Type B pancreatic cell (in vitro differentiated cells): ENCODE measurements around the gene SLC29A1. TPM values are rescaled to one million over a fixed set of nuclear protein-coding genes. Genes with fewer than 3 reads are reported as not detected.

Experiments used
- DNase-seq: peaks from one replicate; pipeline ENCODE4 v3.0.0; 2021; ENCODE audit warnings: mixed read lengths; ENCODE audit not compliant: unreplicated experiment; ENCODE audit errors: extremely low spot score
- H3K27ac Mint-ChIP-seq: 2 replicates; pipeline ENCODE4 v1.8.0; 2021; ENCODE audit warnings: mild to moderate bottlenecking, mixed read lengths
- H3K27me3 Mint-ChIP-seq: 2 replicates; pipeline ENCODE4 v1.8.0; 2021; ENCODE audit warnings: mixed read lengths
- H3K36me3 Mint-ChIP-seq: 2 replicates; pipeline ENCODE4 v1.8.0; 2021; ENCODE audit warnings: mixed read lengths
- H3K4me1 Mint-ChIP-seq: one replicate; pipeline ENCODE4 v1.8.0; 2021; ENCODE audit warnings: mixed read lengths; ENCODE audit not compliant: unreplicated experiment
- H3K4me3 Mint-ChIP-seq: 2 replicates; pipeline ENCODE4 v1.8.0; 2021; ENCODE audit warnings: mild to moderate bottlenecking, mixed read lengths
- H3K9me3 Mint-ChIP-seq: 2 replicates; pipeline ENCODE4 v1.8.0; 2021; ENCODE audit warnings: mixed read lengths
- CTCF ChIP-seq: fragments of 200-600 bp; sonication (generic); conservative IDR thresholded peaks from 2 replicates; pipeline ENCODE4 v1.5.0; 2021; ENCODE audit warnings: antibody characterized with exemption, mild to moderate bottlenecking
- long read RNA-seq: library from polyadenylated mRNA; unstranded; transcript quantifications from one replicate; pipeline ENCODE4 v2.0.0, GENCODE V29; 2020
- total RNA-seq: library from RNA; stranded (reverse); gene quantifications from 2 replicates; pipeline ENCODE4 v1.2.1, GENCODE V29; 2021; ENCODE audit warnings: low replicate concordance

SLC29A1 gene
- total RNA-seq: 33.6 and 50.9 TPM in 2 replicates
- long read RNA-seq, transcript SLC29A1-209 (13 exons, 2,318 nt): minor isoform, 30 of 159 reads
- long read RNA-seq, transcript SLC29A1-206 (13 exons, 2,183 nt): major isoform, 50 of 159 reads
- long read RNA-seq, partial matches to known transcripts: 16 of 159 reads
- long read RNA-seq, other reads (novel, unspliced or antisense): 56 of 159 reads

- peak within 1 kb of the TSS; percentile 86 for H3K4me3 Mint-ChIP-seq
These were observed at the start of gene SLC29A1 for GRCh38 chr6:44223319-44224028. Gene SLC29A1 (plus strand): TSS chr6:44223595. CDS start chr6:44227314, 3,719 bp downstream.

GRCh38 chr6:44176130-44176761 is 47.1 kb upstream of the SLC29A1 start:
- Mint-ChIP-seq H3K27me3 (peaks cover 6% of the 10 kb centered on the region), H3K9me3 (no peaks in the 10 kb centered on the region), H3K4me3 (no peak overlapping the region), H3K27ac (no peak overlapping the region), H3K36me3 (no peaks in the 10 kb centered on the region), H3K4me1 (peaks cover 6% of the 10 kb centered on the region)
- no peak for TF ChIP-seq CTCF
- no peak for DNase-seq

More at GRCh38 chr6:44223319-44224028, at the start of gene SLC29A1:
- Mint-ChIP-seq H3K36me3 (no peaks in the 10 kb centered on the region), H3K9me3 (no peaks in the 10 kb centered on the region), H3K27me3 (peaks cover 18% of the 10 kb centered on the region), H3K4me1 (peaks cover 44% of the 10 kb centered on the region), H3K27ac (peak within 1 kb of the TSS; percentile 52)
- peak; percentile 63 for TF ChIP-seq CTCF
- DNase-seq: no peak

- no peak for DNase-seq
- no peaks in the 10 kb centered on the region for H3K36me3 Mint-ChIP-seq
- H3K27me3 Mint-ChIP-seq: peaks cover 4% of the 10 kb centered on the region
- H3K27ac Mint-ChIP-seq: no peak overlapping the region
- H3K4me1 Mint-ChIP-seq: peaks cover 6% of the 10 kb centered on the region
- no peak overlapping the region for H3K4me3 Mint-ChIP-seq
- TF ChIP-seq CTCF: no peak
- no peaks in the 10 kb centered on the region for H3K9me3 Mint-ChIP-seq
These were observed 46.5 kb upstream of the SLC29A1 start for GRCh38 chr6:44176762-44177509.

GRCh38 chr6:44177691-44178423 is 45.5 kb upstream of the SLC29A1 start:
- no peak for TF ChIP-seq CTCF
- Mint-ChIP-seq H3K4me1 (peaks cover 1% of the 10 kb centered on the region), H3K36me3 (no peaks in the 10 kb centered on the region), H3K4me3 (no peak overlapping the region), H3K9me3 (no peaks in the 10 kb centered on the region), H3K27me3 (peaks cover under 1% of the 10 kb centered on the region), H3K27ac (no peak overlapping the region)
- no peak for DNase-seq
